M059J (cell line): ENCODE results near the gene B3GALNT1. TPM values are rescaled to one million over a fixed set of nuclear protein-coding genes. Genes with fewer than 3 reads are reported as not detected.
A peak's percentile ranks its signal among the peaks of the same experiment; 100 is the strongest.

Experiments used
- DNase-seq: peaks from one replicate; pipeline ENCODE4 v3.0.0-alpha.2; 2012; ENCODE audit warnings: low read depth
- total RNA-seq: library from RNA; depleted of rRNA; stranded (reverse); fragments of >200 nt; shearing (Covaris generic); gene quantifications from 2 replicates; pipeline ENCODE4 v1.2.3, GENCODE V29; 2014; rRNA removed

Gene B3GALNT1, protein sequence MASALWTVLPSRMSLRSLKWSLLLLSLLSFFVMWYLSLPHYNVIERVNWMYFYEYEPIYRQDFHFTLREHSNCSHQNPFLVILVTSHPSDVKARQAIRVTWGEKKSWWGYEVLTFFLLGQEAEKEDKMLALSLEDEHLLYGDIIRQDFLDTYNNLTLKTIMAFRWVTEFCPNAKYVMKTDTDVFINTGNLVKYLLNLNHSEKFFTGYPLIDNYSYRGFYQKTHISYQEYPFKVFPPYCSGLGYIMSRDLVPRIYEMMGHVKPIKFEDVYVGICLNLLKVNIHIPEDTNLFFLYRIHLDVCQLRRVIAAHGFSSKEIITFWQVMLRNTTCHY
- 52.8 and 55.3 TPM in 2 replicates for total RNA-seq

DNA sequence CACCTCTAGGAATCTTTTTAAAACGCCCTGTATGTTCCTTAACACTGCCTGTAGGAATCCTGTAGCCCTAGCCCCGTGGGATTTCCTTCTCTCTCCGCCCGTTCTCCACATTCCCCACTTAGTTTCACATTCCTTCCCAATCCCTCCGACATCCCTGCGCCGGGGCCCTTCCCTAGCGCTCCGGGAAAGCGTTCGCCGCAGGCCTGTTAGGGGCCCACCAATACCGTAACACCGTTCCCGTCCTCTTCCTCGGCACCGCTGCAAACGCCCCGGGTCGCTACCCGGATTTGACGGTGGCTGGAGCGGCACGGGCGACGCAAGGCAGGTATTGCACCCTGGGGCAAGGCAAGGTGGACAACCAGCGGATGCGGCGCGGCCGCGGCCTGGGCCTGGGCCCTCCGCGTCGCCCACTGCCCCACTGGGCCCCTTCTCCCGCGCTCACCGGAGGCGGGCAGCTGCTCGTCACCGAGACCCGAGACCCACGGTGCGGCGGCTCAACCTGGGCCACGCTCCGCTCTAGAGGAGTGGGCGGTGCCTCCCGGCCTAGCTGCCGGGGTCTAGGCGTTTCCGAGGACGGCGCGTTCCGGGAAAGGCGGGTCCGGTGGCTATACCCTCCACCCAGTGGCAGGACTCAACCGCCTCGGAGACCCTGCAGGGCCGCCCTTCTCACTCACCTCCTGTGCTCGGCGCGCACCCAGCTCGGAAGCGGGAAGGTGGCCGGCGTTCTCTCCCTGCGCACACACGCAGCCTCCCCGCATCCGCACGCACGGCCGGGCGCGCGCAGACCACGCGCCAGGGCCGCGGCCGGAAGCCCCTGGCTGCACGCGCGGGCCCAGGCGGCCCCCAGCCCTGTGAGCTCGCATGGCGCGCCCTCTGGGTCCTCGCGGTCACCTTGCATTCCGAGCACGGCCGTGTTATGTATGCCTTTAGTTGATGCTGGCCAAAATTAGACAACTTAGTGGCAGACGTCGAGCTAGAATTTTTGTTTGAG is at the start of gene B3GALNT1:
Gene B3GALNT1 (minus strand): TSS at position 789 of the 991 bp plus-strand sequence. CDS start 18,595 bp downstream, outside the sequence.
- peak; percentile 75 for DNase-seq

DNA sequence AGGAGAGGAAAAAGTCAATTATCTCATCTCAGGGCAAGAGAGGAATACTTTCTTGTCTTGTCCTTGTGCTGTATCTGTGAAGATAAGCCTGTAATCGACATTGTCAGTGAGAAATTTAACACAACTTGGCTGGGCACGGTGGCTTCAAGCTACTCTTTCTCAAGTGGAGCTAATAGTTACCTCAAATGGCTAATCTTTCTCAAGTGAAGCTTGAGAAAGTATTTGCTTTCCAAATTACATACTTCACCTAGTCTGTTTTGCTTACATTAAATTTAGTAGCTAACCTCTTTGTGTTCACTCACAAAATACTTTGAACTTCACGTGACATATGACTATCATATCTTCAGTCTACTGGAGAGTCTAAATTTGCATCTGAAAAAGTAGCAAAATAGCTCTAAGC is 48.3 kb upstream of the B3GALNT1 start:
- DNase-seq: no peak

DNA sequence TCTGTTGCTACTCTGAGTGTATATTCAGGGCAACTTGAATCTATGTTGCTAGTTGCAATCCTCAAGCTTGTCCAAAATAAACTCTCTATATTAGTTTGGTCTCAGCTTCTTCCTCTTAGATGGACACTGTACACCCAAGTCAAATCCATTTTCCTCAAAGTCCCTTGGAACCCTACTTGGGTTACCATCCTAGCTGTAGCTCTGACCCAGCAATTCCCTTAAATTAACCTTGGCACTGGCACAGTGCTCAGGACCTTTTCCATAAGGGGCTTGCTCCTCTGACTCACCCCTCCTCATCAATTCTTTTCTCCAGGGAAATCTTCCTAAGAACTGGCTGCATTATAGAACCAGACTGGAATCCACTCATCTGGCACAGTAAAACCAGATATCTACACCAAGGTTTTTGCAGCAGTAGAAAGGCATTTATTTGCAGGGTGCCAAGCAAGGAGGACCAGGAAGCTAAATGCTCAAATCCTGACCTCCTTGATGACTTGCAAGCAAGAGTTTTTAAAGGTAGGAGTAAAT is 44.9 kb upstream of the B3GALNT1 start:
- peak; percentile 33 for DNase-seq

DNA sequence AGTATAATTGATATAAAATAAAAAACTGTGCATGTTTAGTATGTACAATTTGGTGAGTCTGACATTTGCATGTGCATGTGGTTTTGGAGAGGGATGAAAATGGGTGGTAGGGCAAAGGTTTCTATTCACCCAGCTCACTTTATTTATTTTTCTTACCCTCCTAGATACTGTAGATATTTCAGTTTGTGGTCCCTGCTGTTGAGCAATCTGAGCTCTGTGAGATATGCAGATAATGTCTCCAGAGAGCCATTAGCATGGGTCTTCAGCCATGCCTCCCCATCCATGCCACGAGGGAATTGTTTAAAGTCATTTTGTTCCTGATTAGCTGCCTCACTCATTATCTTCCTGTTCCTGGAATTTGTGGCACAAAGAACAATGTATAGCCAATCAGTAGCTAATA is 44.4 kb upstream of the B3GALNT1 start:
- peak; percentile 95 for DNase-seq

DNA sequence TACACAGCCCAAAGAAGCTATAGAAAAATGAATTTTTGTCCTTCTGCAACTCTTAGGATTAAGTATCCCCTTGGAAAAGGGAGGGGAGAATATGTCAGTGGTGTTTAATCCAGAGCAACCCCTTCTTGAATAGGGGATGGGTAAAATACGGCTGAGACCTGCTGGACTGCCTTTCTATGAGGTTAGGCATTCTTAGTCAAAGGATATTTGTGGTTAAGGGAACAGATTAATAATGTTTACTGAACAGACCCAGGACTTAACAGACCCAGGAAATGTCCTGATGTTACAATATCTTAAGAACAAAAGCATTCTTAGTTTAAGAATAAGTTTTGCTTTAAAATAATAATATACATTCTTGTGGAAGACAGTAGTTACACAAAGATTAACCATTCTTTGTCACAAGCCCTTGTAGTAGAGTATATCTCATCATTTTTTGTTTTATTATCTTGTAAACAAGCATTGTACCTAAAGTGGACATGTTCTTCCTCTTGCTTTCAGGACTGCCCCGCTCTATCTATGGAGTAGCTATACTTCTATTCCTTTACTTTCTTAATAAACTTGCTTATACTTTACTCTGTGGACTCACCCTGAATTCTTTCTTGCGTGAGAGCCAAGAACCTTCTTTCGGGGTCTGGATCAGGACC is 43.8 kb upstream of the B3GALNT1 start:
- DNase-seq: peak; percentile 75

DNA sequence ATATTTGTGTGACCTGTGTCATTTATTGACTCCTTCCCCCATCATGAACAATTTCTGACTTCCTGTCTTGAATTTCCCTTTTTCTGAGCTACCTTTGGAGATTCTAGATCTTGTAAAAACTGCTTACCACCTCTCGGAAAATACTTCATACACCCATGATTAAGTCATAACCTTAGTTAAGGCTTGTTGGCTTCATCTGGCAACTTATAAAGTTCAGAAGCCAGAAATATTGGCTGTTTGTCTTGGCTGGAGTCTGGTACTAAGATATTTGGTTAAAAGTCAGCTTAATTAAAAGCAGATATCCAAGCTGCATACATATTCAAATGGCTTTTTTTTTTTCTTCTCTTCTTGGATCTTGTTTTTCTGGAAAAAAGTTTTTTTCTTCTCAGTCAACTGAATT is 37.3 kb upstream of the B3GALNT1 start:
- DNase-seq: peak; percentile 47

DNA sequence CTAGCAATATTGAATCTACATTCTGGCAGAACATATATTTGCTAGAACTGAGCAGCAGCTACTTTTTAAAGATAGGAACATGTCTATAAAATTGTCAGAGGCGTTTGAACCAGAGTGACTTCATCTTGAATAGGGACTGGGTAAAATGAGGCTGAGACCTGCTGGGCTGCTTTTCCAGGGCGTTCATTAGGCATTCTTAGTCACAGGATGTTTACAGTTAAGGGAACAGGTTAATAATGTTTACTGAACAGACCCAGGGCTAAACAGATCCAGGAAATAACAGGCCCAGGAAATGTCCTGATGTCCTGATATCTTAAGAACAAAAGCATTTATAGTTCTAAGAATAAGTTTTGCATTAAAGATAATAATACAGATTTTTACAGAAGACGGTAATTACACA is 34.5 kb upstream of the B3GALNT1 start:
- DNase-seq: no peak

DNA sequence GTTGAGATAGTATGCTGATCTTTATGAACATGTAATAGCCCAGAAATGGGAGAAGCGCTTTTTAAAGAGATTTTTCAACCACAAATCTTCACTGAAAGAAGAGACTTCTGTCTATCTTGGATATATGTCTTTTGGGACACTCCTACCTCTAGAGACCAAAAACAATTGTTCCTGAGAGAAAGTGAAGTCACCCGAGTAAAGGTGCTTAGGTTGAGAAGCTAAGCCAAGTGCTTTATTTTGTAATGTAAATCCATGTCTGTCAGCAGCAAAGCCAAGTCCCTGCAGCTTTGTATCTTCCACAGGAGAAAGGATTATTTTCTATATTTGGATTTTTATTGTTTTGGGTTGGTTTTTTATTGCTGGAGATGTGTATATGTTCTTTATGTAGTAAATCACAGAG is 32.1 kb upstream of the B3GALNT1 start:
- no peak for DNase-seq

DNA sequence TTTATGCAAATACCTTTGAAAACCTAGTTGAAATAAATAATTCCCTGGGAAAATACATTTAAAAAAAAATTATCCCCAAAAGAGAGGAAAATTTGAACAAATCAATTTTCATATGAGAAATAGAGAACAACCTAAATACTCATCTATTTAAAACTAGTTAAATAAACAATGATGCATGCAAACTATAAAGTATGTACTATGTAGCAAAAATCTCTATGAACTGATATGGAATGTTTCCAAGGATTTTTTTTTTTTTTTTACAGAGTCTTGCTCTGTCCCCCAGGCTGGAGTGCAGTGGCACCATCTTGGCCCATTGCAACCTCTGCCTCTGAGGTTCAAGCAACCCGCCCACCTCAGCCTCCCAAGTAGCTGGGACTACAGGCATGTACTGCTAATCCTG is 27.2 kb upstream of the B3GALNT1 start:
- no peak for DNase-seq

DNA sequence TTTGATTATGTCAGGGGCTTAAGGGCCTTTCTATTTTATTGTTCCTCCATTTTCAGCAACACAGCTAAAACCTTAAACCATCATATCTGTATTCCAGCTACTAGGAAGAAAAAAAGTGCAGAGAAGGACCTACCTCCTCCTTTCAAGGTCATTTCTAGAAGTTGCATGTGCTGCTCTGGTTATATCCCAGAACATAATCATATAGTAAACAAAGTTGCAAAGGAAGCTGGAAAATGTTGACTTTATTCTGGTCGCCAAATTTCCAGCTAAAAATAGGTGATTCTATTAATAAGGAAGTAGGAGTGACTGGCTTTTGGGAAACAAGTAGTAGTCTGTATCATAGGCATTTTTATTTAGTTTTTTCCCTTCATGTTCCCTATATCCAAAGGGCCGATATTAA is 21.3 kb upstream of the B3GALNT1 start:
- no peak for DNase-seq

DNA sequence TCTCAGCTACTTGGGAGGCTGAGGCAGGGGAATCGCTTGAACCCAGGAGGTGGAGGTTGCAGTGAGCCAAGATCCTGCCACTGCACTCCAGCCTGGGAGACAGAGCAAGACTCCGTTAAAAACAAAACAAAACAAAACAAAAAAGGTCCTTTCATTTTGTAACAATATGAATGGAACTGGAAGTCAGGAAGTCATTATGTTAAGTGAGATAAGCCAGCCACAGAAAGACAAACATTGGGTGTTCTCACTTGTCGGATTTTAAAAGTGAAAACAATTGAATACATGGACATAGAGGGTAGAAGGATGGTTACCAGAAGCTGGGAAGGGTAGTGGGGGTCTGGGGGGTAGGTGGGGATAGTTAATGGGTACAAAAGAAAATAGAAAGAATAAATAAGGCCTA is 12.5 kb upstream of the B3GALNT1 start:
- DNase-seq: no peak

DNA sequence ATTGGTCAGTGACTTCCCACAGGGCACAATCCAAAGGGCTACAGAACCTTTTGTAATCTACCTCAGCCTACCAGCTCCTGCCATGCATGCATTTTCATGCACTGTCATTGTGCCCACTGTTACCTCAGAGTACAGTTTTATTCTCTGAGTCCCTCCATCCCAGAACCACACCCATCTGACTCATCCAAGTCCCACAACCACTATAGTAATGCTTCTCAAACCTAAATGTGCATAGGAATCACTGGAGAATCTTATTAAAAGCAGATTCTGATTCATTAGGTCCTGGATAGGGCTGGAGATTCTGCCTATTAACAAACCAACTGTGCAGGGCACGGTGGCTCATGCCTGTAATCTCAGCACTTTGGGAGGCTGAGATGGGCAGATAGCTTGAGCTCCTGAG is 3.7 kb upstream of the B3GALNT1 start:
- DNase-seq: peak; percentile 88

DNA sequence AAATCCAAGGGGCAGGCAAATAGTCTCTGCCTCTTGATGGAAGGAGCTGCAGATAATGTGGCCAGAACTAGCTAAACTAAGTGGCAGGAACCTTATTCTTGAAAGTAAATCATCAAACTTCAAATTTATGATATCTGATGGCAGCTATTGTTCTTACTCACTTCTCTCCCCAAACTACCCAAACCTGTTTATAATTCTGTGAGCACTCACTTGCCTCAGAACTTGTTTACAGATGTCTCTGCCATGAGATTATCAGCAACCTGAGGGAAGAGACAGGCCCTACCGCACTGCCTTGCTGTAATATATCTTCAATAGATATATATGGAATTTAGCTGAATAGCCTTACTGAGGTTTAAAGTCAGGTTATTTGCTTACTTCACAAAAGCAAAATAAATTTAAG is 2.2 kb upstream of the B3GALNT1 start:
- no peak for DNase-seq

DNA sequence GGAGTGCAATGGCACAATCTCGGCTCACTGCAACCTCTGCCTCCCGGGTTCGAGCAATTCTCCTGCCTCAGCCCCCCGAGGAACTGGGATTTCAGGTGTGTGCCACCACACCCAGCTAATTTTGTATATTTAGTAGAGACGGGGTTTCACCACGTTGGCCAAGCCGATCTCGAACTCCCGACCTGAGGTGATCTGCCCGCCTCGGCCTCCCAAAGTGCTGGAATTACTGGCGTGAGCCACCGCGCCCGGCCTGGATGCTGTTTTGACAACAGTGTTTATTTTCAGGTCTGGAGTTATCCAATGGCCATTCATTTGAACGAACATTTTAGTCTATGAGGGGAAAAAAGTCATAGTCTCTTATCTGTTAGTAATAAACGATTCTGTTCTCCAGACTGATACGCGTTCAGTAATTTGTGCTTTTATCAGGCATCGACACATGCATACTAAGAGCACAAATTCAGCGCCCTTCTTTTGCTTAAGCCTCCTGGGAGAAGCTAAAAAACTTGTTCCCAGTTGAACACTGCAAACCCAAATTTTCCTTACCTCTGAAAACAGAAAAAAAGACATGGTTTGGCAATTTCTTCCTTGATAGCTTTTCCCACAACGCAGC is 1.3 kb downstream of the B3GALNT1 start:
- no peak for DNase-seq

DNA sequence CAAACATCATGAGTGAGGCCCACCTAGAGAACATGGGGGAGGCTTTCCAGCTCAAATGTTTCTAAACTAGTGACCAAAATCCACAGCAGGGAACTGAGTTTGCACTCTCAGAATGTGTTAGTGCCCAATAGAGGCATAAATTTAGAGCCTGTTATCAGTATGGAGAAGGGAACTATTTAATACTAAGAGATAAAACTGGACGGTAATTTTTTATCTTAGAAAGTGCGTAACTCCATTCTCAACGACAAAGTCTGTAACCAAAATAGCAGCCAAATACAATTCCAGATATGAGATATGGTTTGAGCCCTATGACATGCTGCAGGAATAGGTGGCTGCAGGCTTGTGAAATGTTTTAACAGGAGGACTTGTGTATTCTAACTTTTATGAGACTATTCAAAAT is 3.5 kb downstream of the B3GALNT1 start:
- no peak for DNase-seq

DNA sequence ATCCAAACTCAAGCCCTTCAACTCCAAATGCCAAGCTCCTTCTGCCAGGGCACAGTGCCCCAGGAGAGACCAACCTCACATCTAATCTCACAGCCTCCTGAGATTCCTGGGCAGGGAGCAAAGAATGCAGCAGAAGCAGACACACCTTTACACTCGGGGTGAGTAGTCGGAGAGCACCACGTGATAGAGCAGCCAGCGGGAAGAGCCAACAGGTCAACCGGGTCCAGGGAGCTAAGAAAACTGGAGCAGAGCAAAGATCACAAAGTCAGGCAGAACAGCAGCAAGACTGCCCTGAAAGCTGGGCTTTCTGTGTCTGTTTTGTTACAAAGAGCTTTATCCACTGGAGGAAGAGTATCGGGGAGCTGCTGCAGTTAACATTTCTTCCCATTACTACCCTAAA is 4.2 kb downstream of the B3GALNT1 start:
- no peak for DNase-seq

DNA sequence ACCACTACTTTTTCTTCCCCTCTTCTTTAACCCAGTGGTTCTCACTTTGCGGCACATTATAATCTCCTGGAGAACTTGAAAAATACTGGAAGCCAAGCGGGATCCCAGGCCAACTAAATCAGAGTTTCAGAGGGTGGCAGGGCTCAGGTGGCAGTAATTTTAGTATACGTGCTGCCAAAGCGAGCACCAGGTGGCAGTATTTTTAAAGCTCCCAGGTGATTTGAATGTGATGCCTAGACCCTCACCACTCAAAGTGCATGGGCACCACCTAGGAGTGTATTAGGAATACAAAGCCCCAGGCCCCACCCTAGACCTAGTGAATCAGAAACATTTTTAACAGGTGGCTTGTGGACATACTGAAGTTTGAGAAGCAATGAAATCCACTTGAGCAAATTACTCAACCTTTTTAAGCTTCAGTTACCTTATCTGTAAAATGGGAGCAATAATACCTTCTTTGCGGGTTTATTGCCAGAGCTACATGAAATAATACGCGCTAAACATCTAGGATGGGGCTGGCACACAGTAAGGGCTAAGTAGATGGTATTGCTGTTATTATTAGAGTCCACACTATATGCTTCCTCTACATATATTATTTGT is 8.3 kb downstream of the B3GALNT1 start:
- peak; percentile 44 for DNase-seq

DNA sequence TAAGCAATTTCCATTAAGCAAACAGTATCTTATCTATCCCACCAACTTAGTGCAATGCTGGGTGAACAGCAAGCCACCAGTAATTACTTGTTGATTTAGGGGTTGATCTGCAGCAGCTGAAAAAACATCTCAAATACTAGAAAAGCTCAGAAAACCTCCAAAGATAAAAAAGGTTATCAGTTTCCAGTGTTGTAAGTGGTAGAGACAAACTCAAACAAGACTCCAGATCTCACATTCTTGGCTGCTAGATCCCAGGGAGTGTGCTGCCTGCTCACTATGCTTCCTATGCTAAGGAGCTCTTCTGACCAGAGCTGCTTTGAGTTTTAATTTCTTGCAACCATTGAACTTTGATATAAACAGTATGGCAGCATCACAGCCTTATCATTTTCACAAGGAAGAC is 11.3 kb downstream of the B3GALNT1 start:
- no peak for DNase-seq

DNA sequence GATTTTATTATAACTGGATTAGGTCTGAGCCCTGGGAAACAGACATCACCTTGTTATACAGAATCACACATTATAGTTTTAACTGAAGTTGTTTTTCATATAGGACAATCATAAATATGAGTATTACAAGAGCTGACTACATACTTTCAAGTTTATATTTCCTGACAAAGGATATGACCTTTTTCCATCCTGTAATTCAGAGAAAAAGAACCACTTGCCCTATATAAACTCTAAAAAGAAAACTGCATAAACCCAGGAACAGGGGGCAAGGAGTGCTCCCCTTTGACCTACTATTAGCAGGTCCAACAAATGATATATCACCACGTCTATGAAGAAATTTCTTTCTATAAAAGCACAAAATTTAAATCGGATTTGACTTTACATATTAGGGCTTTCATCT is 20.9 kb downstream of the B3GALNT1 start:
- DNase-seq: no peak

DNA sequence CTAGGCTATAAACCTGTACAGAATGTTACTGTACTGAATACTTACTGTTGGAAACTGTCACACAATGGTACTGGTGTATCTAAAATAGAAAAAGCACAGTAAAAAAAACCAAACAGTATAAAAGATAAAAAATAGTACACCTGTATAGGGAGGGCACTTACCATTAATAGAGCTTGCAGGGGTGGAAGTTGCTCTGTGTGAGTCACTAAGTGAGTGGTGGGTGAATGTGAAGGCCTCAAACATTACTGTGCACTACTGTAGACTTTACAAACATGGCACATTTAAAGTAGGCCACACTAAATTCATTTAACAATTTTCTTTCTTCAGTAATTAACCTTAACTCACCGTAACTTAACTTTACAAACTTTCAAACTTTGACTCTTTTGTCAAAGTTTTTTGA is 22.0 kb downstream of the B3GALNT1 start:
- no peak for DNase-seq

DNA sequence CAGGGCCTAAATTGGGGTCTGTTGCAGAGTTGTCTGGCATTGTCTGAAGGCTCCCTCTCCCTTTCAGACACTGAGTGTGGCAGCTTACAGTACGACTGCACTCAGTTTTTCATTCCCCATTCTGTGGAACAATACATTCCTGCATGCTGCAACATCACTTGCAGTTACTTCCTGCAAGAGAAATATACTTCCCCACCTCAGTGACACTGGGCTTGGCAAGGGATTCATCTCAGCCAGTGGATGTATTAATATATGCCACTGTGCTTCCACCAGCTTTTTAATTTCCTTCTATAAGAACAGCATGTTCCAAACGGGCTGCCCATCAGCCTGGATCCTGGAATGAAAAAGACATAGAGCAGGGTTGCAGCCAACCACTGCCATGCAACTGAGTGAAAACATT is 23.1 kb downstream of the B3GALNT1 start:
- no peak for DNase-seq
